Measurements from ENCODE around the gene KATNIP.

Gene KATNIP

DNA sequence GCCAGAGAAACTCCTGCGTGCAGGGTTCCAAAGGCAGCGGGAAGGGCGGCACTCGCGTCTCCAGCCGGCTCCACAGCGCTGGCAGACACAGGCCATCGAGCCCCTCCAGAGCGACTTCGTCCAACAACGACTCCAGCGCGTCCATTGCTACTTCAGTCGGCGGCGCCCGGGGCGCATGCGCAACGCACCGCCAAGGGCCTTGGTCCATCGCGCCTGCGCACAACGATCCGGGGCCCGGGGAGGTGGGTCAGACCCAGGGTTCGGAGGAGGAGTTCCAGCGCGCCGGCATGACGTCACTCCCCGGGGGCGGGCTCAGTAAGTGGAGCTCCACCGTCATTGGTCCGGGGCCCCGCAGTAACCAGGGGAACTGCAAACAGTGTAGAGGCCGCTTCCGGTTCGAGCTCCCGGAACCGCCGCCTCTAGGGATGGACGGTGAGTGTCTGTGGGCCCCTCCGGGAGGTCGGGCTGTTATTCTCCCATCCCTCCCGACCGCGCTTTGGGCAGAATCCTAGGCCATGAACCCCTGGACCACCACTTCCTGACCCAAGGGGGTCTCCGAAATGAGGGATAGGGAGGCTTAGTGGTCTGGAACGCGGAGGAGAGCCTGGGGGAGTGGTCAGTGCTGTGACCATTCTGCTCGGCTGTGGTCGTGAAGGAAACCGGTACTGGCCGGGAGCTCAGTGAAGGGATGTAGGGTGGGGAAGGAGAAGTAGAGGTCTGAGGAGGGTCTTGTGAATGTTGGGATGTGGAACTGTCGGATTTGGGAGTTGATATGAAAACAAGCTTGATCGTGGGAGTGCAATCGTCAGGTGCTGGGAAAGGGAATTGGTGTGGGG, at the start of gene KATNIP, which contains the start of gene GTF3C1:
Gene KATNIP (plus strand): TSS at position 399 of the 836 bp plus-strand sequence. CDS start 27 bp downstream, at position 426.
Gene GTF3C1 (minus strand): TSS at position 168 of the 836 bp plus-strand sequence. CDS start 23 bp downstream, at position 145.
- TF ChIP-seq, protein P1, sequence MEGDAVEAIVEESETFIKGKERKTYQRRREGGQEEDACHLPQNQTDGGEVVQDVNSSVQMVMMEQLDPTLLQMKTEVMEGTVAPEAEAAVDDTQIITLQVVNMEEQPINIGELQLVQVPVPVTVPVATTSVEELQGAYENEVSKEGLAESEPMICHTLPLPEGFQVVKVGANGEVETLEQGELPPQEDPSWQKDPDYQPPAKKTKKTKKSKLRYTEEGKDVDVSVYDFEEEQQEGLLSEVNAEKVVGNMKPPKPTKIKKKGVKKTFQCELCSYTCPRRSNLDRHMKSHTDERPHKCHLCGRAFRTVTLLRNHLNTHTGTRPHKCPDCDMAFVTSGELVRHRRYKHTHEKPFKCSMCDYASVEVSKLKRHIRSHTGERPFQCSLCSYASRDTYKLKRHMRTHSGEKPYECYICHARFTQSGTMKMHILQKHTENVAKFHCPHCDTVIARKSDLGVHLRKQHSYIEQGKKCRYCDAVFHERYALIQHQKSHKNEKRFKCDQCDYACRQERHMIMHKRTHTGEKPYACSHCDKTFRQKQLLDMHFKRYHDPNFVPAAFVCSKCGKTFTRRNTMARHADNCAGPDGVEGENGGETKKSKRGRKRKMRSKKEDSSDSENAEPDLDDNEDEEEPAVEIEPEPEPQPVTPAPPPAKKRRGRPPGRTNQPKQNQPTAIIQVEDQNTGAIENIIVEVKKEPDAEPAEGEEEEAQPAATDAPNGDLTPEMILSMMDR (IDR thresholded peaks at IDR 0.05; ENCODE audit: low read depth, low read length) = no peak
- H3K4me3 ChIP-seq (ENCODE audit: low read depth, low read length) = peak within 1 kb of the TSS; percentile 100

DNA sequence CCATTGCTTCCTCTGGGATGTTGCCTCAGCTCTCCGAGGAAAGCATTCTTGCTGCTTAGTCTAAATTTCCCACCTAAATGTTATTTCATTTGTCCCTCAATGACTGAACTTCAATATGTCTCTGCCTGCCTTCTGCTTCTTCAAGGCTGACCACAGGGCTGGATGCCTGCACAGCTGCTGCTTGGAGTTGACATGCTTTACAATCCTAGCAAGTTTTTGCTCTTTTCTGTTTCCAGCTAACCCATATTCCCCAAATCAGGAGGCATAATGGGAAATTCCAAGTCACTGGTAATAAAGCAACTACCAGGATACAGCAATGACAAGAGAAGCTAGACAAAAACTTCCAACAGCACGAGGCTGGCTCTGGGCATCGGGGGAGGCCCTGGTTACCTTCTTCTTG, 49.1 kb upstream of the KATNIP start:
- TF ChIP-seq, protein P1 (IDR thresholded peaks at IDR 0.05; ENCODE audit: low read depth, low read length) = no peak
- H3K4me3 ChIP-seq (ENCODE audit: low read depth, low read length) = no peak overlapping the region

DNA sequence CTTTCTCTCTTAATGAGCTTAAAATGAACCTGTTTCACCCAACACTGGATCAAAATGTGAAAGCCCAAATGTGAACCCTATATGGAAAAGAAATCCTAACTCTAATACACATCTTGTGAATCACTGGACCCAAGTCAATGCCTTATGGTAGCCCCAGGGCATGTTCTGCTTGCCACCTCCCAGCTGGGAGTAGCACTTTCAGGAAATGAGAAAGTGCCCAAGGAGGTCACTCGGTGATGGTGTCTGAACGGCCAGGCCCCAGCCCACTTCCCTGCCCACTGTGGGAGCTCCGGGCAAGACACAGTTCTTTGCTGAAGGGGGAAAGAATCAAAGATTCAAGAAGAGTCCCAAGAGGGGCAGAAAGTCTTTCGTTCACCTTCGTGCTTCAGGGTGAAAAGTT, 46.3 kb upstream of the KATNIP start:
- TF ChIP-seq, protein P1 (IDR thresholded peaks at IDR 0.05; ENCODE audit: low read depth, low read length) = no peak

DNA sequence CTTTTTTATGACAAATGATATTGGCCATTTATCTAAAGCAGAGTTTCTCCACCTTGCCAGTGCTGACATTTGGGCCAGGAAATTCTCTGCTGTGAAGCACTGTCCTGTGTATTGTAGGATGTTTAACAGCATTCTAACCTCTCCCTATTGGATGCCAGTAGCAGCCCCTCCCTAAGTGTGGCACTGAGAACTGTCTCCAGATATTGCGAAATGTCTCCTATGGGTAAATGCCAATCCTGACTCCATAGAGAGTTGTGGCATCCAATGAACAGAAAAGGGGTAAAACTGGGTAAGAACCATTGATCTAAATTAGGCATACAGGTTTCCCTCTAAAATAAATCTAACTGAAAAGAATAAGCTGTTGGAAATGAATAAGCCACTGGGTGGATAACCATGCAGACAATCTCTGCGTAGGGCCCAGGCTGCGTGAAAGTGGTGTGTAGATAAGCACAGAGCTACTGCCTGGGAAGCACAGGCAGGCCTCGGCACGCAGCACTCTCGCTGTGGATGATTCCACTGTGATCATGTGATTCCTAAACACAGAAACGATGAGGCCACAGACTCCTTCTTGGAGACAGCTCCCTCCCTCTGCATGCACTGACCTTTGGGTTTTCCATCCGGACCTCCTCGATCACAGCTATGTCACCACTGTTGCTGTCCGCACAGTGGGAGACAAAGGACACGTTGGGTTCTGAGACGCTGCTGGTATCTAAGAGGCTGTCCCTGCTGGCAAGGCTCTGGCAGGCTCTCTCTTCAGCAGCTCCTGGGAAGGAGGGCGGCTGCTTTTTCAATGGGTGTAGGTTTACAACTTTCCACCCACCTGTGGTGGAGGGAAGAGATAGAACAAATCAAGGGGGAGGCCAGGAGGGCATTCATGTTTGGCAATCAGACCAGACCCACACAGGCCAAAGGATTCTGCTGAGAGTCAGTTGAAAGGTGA, 44.4 kb upstream of the KATNIP start:
- TF ChIP-seq, protein P1 (IDR thresholded peaks at IDR 0.05; ENCODE audit: low read depth, low read length) = no peak
- no peak overlapping the region for H3K4me3 ChIP-seq (ENCODE audit: low read depth, low read length)

More for the DNA sequence above, 46.3 kb upstream of the KATNIP start:
- H3K4me3 ChIP-seq (ENCODE audit: low read depth, low read length) = no peak overlapping the region

- TF ChIP-seq, protein P1 (IDR thresholded peaks at IDR 0.05; ENCODE audit: low read depth, low read length) = no peak
- no peak overlapping the region for H3K4me3 ChIP-seq (ENCODE audit: low read depth, low read length)
These were observed 43.2 kb upstream of the KATNIP start for GRCh38 chr16:27506771-27507170.

- TF ChIP-seq, protein P1 (IDR thresholded peaks at IDR 0.05; ENCODE audit: low read depth, low read length) = no peak
- H3K4me3 ChIP-seq (ENCODE audit: low read depth, low read length) = no peak overlapping the region
These were observed 41.5 kb upstream of the KATNIP start for GRCh38 chr16:27508476-27508875.
